ES-I3 (cell line): ENCODE measurements around the gene AKR1C1.
"Not testable (repeated sequence)": the region's sequence is repeated elsewhere in the genome, so short reads cannot be mapped to it uniquely, and the experiment has no call there.

Experiments
- H3K36me3 ChIP-seq: 2 replicates; pipeline ENCODE4 v1.6.1; 2013; ENCODE audit warnings: mild to moderate bottlenecking, low read length, control low read depth, moderate library complexity; ENCODE audit not compliant: insufficient read depth
- H3K4me1 ChIP-seq: 2 replicates; pipeline ENCODE4 v1.6.1; 2013; ENCODE audit warnings: mild to moderate bottlenecking, control low read depth, low read length; ENCODE audit not compliant: insufficient read depth
- H3K9ac ChIP-seq: 2 replicates; pipeline ENCODE4 v1.6.1; 2013; ENCODE audit warnings: low read depth, mild to moderate bottlenecking, low read length, moderate library complexity
- H3K9me3 ChIP-seq: 2 replicates; pipeline ENCODE4 v1.6.1; 2013; ENCODE audit warnings: mild to moderate bottlenecking, low read length, moderate library complexity; ENCODE audit not compliant: control insufficient read depth, insufficient read depth

The AKR1C1 gene

GRCh38 chr10:5012595-5012994 lies 49.4 kb downstream of the AKR1C1 start:
- Histone ChIP-seq H3K9me3 (no peaks in the 10 kb centered on the region), H3K4me1 (no peaks in the 10 kb centered on the region), H3K9ac (no peak overlapping the region), H3K36me3 (no peaks in the 10 kb centered on the region)

DNA sequence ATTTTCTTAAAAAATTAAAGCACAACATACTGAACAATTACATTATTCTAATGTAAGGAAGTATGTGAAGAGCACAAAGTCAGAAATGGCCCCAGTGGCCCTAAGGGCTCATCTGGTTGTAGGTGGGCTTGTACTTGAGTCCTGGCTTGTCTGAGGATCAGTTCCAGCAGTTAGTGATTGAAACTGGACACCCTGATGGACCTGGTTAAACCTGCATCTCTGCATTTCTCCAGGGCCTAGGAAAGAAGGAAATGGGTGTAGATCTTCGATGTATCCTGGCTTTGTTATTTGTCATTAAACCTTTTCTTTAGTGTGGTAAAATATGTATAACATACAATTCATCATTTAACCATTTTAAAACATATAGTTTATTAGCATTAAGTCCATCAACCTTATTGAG lies 50.2 kb downstream of the AKR1C1 start:
- Histone ChIP-seq H3K9me3 (no peaks in the 10 kb centered on the region), H3K36me3 (no peaks in the 10 kb centered on the region), H3K9ac (no peak overlapping the region), H3K4me1 (no peaks in the 10 kb centered on the region)

- H3K9me3 ChIP-seq, H3K4me1 ChIP-seq, H3K36me3 ChIP-seq, H3K9ac ChIP-seq: not testable (repeated sequence)
These were observed 51.1 kb downstream of the AKR1C1 start for GRCh38 chr10:5014200-5014910.

GRCh38 chr10:5014936-5015335 lies 51.7 kb downstream of the AKR1C1 start:
- Histone ChIP-seq H3K36me3 (no peaks in the 10 kb centered on the region), H3K9ac (no peak overlapping the region), H3K4me1 (no peaks in the 10 kb centered on the region), H3K9me3 (no peaks in the 10 kb centered on the region)

- Histone ChIP-seq H3K9ac (no peak overlapping the region), H3K36me3 (no peaks in the 10 kb centered on the region), H3K9me3 (no peaks in the 10 kb centered on the region), H3K4me1 (no peaks in the 10 kb centered on the region)
These were observed 54.9 kb downstream of the AKR1C1 start for GRCh38 chr10:5018134-5018533.

DNA sequence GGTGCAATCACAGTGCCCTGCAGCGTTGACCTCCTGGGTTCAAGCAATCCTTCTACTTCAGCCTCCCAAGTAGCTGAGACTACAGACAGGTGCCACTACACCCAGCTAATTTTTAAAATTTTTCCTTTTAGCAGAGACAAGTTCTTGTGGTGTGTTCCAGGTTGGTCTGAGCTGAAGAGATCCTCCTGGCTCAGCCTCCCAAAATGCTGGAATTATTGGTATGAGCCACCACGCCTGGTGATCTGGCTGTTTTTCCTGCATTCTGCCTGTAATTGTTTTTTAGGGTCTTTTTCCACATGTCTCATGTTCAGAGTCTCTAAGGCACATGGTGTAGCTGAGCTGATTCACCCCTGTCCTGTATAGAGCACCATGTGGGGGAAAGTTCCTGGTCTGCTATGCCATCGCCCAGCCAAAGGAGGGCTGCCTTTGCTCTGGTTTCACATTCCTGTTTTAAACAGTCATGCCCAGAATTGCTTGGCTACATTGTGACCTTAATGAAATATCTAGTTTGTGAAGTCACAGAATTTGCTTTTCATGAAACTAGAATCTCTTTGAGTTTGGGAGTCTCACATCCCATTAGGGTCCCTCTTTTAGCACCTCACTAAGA lies 55.6 kb downstream of the AKR1C1 start:
- H3K4me1 ChIP-seq, H3K36me3 ChIP-seq, H3K9ac ChIP-seq, H3K9me3 ChIP-seq: not testable (repeated sequence)

DNA sequence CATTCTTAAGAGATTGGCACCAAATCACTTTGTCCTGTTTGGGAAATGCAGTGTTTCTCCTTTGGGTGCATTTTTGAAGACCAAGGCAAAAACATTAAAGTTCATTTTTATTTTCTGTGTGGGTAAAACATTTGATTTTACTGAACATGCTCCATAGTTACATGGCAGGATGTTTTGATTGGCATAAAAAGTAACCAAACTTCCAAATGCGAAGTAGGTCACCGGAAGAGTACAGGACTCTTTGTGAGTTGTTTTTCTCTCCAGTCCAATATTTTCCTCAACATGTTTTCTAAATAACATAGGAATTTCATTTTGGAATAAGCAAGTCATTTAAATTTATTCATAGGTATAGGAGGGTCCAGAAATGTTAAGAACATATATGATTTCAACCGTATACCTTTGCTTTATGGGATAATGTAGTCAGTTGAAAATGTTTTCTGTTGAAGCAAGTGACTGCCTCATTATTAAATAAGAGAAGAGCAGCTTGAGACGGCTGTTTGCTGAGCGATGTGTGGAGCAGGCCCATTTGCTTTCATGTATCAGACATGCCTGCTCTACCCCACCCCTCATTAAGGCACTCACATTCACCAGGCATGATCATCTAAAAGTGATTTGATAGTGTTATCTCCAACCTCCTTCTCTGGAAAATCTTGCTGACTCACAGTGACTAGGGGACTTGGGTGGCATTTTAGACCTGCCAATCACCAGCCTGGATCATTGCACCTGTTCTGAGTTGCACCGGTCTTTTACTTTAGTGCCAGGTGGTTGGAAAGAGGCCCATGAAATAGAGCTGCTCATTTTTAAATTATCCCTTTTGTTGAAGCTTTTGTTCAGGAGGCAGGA lies 56.8 kb downstream of the AKR1C1 start:
- not testable (repeated sequence) for H3K9ac ChIP-seq, H3K36me3 ChIP-seq, H3K9me3 ChIP-seq, H3K4me1 ChIP-seq

DNA sequence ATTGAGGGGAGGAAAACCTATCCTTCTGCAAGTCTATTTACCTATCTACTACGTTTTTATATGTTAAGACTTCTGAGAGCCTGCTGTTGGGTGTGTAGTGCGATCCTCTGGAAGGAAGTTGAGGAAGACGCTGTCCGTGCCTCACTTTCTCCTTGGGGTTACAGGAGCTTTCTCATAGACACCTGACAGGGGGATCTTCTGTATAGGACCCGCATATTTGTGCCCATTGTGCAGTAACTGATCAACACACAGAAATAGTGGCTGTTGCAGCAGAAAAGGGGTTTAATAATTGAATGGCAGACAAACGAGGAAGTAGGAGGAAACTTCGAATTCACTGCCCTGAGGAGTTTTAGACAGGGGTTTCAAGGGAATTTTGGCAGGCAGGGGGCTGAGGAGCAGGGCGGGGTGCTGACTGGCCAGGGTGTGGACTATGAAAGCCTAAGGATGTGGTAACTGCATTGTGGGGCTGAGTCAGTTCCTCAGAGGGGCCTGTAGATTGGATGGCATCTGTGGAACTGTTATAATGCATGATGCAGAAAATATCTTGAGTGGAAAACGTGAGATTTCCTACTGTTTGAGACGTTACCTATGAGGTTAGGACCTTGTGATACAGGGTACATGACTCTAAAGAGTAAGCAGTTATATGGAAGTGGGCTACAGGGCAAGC lies 58.5 kb downstream of the AKR1C1 start:
- H3K4me1 ChIP-seq, H3K36me3 ChIP-seq, H3K9ac ChIP-seq, H3K9me3 ChIP-seq: not testable (repeated sequence)

GRCh38 chr10:5023177-5023805 lies 60.1 kb downstream of the AKR1C1 start:
- H3K9ac ChIP-seq: no peak overlapping the region
- H3K4me1 ChIP-seq: no peaks in the 10 kb centered on the region
- no peaks in the 10 kb centered on the region for H3K9me3 ChIP-seq
- H3K36me3 ChIP-seq: no peaks in the 10 kb centered on the region

DNA sequence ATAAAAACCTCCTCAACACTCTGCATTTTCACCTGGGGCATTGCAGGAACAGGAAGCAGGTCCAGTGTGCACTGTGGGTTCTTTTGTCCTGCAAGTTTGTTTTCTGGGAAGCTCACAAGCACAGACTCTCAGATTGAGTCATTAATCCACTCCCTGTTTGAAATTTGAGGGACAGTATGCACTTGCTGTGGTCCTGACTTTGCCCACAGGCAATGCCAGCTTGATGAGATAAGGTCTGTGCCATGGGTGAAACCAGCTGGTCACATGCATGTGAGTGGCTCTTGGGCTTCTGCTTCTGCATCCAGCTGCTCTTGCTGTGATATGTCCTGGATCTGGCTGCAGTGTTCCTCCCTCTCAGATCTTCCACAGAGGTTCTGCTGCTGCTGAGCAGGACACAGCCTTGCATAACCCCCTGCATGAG lies 62.3 kb downstream of the AKR1C1 start:
- not testable (repeated sequence) for H3K4me1 ChIP-seq, H3K9ac ChIP-seq, H3K36me3 ChIP-seq, H3K9me3 ChIP-seq

- Histone ChIP-seq H3K4me1 (no peaks in the 10 kb centered on the region), H3K36me3 (no peaks in the 10 kb centered on the region), H3K9ac (no peak overlapping the region), H3K9me3 (no peaks in the 10 kb centered on the region)
These were observed 67.8 kb downstream of the AKR1C1 start for GRCh38 chr10:5030989-5031388.

DNA sequence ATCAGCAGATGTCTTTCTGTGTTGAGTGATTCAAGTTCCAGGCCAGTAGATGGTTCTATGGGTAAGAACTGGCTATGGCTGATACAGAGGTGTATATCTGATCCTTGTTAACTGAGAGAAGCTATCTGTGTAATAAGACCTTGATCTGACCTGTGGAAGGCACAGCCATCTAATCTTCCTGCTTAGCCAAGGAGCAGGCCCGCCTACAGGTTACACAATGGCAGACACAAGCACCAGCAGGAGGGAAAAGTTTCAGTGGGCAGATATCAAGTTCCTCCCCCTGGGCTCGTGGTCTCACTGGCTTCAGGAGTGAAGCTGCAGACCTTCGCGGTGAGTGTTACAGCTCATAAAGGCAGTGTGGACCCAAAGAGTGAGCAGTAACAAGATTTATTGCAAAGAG lies 68.4 kb downstream of the AKR1C1 start:
- not testable (repeated sequence) for H3K36me3 ChIP-seq, H3K9me3 ChIP-seq, H3K9ac ChIP-seq, H3K4me1 ChIP-seq

DNA sequence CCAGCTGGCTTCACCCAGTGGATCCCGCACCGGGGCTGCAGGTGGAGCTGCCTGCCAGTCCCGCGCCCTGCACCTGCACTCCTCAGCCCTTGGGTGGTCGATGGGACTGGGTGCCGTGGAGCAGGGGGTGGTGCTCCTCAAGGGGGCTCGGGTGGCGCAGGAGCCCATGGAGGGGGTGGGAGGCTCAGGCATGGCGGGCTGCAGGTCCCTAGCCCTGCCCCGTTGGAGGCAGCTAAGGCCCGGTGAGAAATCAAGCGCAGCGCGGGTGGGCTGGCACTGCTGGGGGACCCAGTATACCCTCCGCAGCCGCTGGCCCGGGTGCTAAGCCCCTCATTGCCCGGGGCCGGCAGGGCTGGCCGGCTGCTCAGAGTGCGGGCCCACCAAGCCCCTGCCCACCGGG lies 69.2 kb downstream of the AKR1C1 start:
- not testable (repeated sequence) for H3K9ac ChIP-seq, H3K9me3 ChIP-seq, H3K36me3 ChIP-seq, H3K4me1 ChIP-seq
